Liver (tissue), 9 donors: Measurements from ENCODE around the gene ARSK. TPM values are rescaled to one million over a fixed set of nuclear protein-coding genes. Genes with fewer than 3 reads are reported as not detected.

Experiments
- DNase-seq: peaks from one replicate; pipeline ENCODE4 v3.0.0-alpha.2; 2017; ENCODE audit warnings: low spot score
- H3K27ac ChIP-seq, 2 donors: one replicate each; pipeline ENCODE4 v1.7.0; 2013; ENCODE audit warnings: inconsistent platforms in 2 of 2, low read length in 2 of 2, control low read depth in 1 of 2, low read depth in 1 of 2, mild to moderate bottlenecking in 1 of 2
- H3K27me3 ChIP-seq, 4 donors: one replicate each; pipeline versions ENCODE4 v1.6.1 to v1.7.0; 2013; ENCODE audit warnings: low read length in 3 of 4, inconsistent platforms in 1 of 4, mild to moderate bottlenecking in 1 of 4, moderate library complexity in 1 of 4; ENCODE audit not compliant: control insufficient read depth in 4 of 4, insufficient read depth in 4 of 4
- H3K36me3 ChIP-seq, 4 donors: one replicate each; pipeline versions ENCODE4 v1.6.1 to v1.7.0; 2013; ENCODE audit warnings: low read length in 3 of 4, mild to moderate bottlenecking in 3 of 4, low read depth in 1 of 4, moderate library complexity in 1 of 4; ENCODE audit not compliant: control insufficient read depth in 4 of 4, insufficient read depth in 3 of 4
- H3K4me1 ChIP-seq, 4 donors: one replicate each; pipeline versions ENCODE4 v1.6.1 to v1.7.0; 2013; ENCODE audit warnings: low read length in 3 of 4, mild to moderate bottlenecking in 3 of 4, moderate library complexity in 1 of 4; ENCODE audit not compliant: control insufficient read depth in 4 of 4, insufficient read depth in 4 of 4
- H3K4me3 ChIP-seq, 3 donors: one replicate each; pipeline versions ENCODE4 v1.6.1 to v1.7.0; 2013; ENCODE audit warnings: low read length in 3 of 3, control low read depth in 1 of 3, low read depth in 1 of 3, mild to moderate bottlenecking in 1 of 3
- H3K9ac ChIP-seq, 2 donors: one replicate each; pipeline ENCODE4 v1.7.0; 2013; ENCODE audit warnings: low read length in 2 of 2, mild to moderate bottlenecking in 2 of 2, moderate library complexity in 2 of 2, control low read depth in 1 of 2, low read depth in 1 of 2
- H3K9me3 ChIP-seq, 4 donors: one replicate each; pipeline versions ENCODE4 v1.6.1 to v1.7.0; 2013; ENCODE audit warnings: low read length in 3 of 4; ENCODE audit not compliant: control insufficient read depth in 4 of 4
- EGR1 ChIP-seq, 2 donors: IDR thresholded peaks; 2 replicates each; pipeline ENCODE4 v1.6.1; 2016 to 2018; ENCODE audit warnings: antibody characterized with exemption in 2 of 2, low read depth in 2 of 2
- FOXA1 ChIP-seq: IDR thresholded peaks from 2 replicates; pipeline ENCODE4 v1.6.1; 2016; ENCODE audit warnings: antibody characterized with exemption
- FOXA2 ChIP-seq: IDR thresholded peaks from 2 replicates; pipeline ENCODE4 v1.6.1; 2016; ENCODE audit warnings: antibody characterized with exemption
- GABPA ChIP-seq, 2 donors: IDR thresholded peaks in 1 of 2; conservative IDR thresholded peaks in 1 of 2; 2 replicates each; pipeline ENCODE4 v1.6.1; 2016; ENCODE audit warnings: antibody characterized with exemption in 2 of 2, mild to moderate bottlenecking in 1 of 2, moderate library complexity in 1 of 2
- HNF4A ChIP-seq, 2 donors: conservative IDR thresholded peaks; 2 replicates each; pipeline ENCODE4 v1.6.1; 2016; ENCODE audit warnings: antibody characterized with exemption in 2 of 2, mild to moderate bottlenecking in 2 of 2
- JUND ChIP-seq, 2 donors: IDR thresholded peaks; 2 replicates each; pipeline ENCODE4 v1.6.1; 2016; ENCODE audit warnings: antibody characterized with exemption in 2 of 2
- NR2F2 ChIP-seq: IDR thresholded peaks from 2 replicates; pipeline ENCODE4 v1.6.1; 2016; ENCODE audit warnings: antibody characterized with exemption
- RXRA ChIP-seq, 2 donors: IDR thresholded peaks; 2 replicates each; pipeline ENCODE4 v1.6.1; 2017 to 2018; ENCODE audit warnings: antibody characterized with exemption in 2 of 2, mild to moderate bottlenecking in 1 of 2
- WGBS: extraction: QIAGEN DNeasy Blood & Tissue Kit; methylation state at CpG from one replicate; pipeline ENCODE4 v1.1.7; 2013; 5-methylcytosine and 5-hydroxymethylcytosine counted together
- polyA plus RNA-seq, 2 donors: library from polyadenylated mRNA; stranded (reverse) in 1 of 2; unstranded in 1 of 2; fragments of 200-250 nt in 1 of 2; fragments of >200 nt in 1 of 2; fragmentation: Nextera tagmentation in 1 of 2; extraction: Ambion mirVana in 1 of 2; gene quantifications; one replicate each; pipeline versions ENCODE4 v1.2.1 to v1.2.3, GENCODE V29; 2013 to 2015
- total RNA-seq, 2 donors: library from RNA; depleted of rRNA; stranded (reverse); fragments of >200 nt; gene quantifications; one replicate each; pipeline ENCODE4 v1.2.3, GENCODE V29; 2014
- TF ChIP-seq, protein P1 (sequence below): fragments of 150-350 bp; IDR thresholded peaks from 2 replicates; pipeline ENCODE4 v1.5.1; 2017; ENCODE audit warnings: improper control_type of control experiment, low read depth, low read length; ENCODE audit not compliant: missing input control
- TF ChIP-seq, protein P2 (sequence below): IDR thresholded peaks from 2 replicates; pipeline ENCODE4 v1.6.1; 2016; ENCODE audit warnings: antibody characterized with exemption
- TF ChIP-seq, protein P3 (sequence below): IDR thresholded peaks from 2 replicates; pipeline ENCODE4 v1.6.1; 2016; ENCODE audit warnings: antibody characterized with exemption
- TF ChIP-seq, protein P4 (sequence below): IDR thresholded peaks from 2 replicates; pipeline ENCODE4 v1.6.1; 2016; ENCODE audit warnings: antibody characterized with exemption, mild to moderate bottlenecking
- TF ChIP-seq, protein P5 (sequence below): IDR thresholded peaks from 2 replicates; pipeline ENCODE4 v1.6.1; 2016; ENCODE audit warnings: antibody characterized with exemption
- donor health status: healthy.
- donor health status: healthy.
- donor health status: healthy.
- donor health status: healthy.
- donor health status: healthy.

ARSK gene
- total and polyA plus RNA-seq, 4 donors = 2.4 to 6.8 (median 3.3) TPM

DNA sequence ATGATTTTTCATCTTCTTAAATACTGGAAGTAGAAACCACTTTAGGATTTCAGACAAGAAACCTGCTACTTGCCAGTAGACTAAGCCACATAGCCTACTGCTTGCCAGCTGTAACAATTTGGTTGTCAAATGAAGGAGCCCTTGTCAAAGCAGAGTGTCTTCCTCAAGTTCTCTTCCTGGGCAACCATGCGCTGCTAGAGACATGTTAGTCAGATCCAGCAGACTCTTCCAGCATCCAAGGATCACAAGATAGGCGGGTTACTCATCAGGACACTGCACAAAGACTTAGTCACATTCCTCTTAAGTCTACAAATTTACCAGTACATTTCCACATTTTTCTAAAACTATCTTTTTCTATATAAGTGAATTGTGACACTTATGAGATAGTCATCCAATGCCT is 24.5 kb upstream of the ARSK start:
- no peak overlapping the region for H3K4me3 ChIP-seq
- over 99% methylated on average over 2 of the region's 2 CpGs for WGBS
- no peaks in the 10 kb centered on the region for H3K9me3 ChIP-seq
- H3K9ac ChIP-seq = no peak overlapping the region
- no peak for DNase-seq
- H3K4me1 ChIP-seq = no peaks in the 10 kb centered on the region
- TF ChIP-seq EGR1 (IDR thresholded peaks at IDR 0.05; ENCODE audit: low read depth in 2 of 2) (no peak), RXRA (IDR thresholded peaks at IDR 0.05) (no peak), HNF4A (conservative IDR thresholded peaks at IDR 0.05) (no peak), FOXA1 (no peak), FOXA2 (no peak), NR2F2 (no peak)
- TF ChIP-seq, protein P1, sequence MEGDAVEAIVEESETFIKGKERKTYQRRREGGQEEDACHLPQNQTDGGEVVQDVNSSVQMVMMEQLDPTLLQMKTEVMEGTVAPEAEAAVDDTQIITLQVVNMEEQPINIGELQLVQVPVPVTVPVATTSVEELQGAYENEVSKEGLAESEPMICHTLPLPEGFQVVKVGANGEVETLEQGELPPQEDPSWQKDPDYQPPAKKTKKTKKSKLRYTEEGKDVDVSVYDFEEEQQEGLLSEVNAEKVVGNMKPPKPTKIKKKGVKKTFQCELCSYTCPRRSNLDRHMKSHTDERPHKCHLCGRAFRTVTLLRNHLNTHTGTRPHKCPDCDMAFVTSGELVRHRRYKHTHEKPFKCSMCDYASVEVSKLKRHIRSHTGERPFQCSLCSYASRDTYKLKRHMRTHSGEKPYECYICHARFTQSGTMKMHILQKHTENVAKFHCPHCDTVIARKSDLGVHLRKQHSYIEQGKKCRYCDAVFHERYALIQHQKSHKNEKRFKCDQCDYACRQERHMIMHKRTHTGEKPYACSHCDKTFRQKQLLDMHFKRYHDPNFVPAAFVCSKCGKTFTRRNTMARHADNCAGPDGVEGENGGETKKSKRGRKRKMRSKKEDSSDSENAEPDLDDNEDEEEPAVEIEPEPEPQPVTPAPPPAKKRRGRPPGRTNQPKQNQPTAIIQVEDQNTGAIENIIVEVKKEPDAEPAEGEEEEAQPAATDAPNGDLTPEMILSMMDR = no peak
- TF ChIP-seq, protein P2, sequence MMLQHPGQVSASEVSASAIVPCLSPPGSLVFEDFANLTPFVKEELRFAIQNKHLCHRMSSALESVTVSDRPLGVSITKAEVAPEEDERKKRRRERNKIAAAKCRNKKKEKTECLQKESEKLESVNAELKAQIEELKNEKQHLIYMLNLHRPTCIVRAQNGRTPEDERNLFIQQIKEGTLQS = no peak
- TF ChIP-seq, protein P3, sequence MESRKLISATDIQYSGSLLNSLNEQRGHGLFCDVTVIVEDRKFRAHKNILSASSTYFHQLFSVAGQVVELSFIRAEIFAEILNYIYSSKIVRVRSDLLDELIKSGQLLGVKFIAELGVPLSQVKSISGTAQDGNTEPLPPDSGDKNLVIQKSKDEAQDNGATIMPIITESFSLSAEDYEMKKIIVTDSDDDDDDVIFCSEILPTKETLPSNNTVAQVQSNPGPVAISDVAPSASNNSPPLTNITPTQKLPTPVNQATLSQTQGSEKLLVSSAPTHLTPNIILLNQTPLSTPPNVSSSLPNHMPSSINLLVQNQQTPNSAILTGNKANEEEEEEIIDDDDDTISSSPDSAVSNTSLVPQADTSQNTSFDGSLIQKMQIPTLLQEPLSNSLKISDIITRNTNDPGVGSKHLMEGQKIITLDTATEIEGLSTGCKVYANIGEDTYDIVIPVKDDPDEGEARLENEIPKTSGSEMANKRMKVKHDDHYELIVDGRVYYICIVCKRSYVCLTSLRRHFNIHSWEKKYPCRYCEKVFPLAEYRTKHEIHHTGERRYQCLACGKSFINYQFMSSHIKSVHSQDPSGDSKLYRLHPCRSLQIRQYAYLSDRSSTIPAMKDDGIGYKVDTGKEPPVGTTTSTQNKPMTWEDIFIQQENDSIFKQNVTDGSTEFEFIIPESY = no peak
- H3K27ac ChIP-seq = no peak overlapping the region
- no peaks in the 10 kb centered on the region for H3K27me3 ChIP-seq
- peaks cover 2 to 41% (median 30%) of the 10 kb centered on the region in 4 donors for H3K36me3 ChIP-seq

DNA sequence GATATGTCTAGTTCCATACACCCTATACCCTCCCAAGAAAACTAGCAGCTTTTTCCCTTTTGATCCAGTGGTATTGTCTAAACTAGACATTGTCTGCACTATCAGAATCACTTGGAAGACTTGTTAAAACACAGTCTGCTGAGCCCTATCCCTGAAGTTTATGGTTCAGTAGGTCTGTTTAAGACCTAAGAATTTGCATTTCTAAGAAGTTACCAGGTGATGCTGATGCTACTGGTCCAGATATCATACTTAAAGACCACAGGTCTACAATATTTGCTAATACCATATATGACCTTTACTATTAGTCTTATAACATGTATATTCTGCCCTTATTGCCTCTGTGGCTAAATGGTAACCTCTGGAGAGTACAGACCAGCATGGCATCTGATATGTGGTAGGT is 23.4 kb upstream of the ARSK start:
- Histone ChIP-seq H3K4me3 (no peak overlapping the region), H3K36me3 (peaks cover 4 to 42% (median 28%) of the 10 kb centered on the region in 4 donors), H3K9me3 (no peaks in the 10 kb centered on the region), H3K4me1 (no peaks in the 10 kb centered on the region), H3K27me3 (no peaks in the 10 kb centered on the region), H3K27ac (no peak overlapping the region), H3K9ac (no peak overlapping the region)
- TF ChIP-seq, protein P4, sequence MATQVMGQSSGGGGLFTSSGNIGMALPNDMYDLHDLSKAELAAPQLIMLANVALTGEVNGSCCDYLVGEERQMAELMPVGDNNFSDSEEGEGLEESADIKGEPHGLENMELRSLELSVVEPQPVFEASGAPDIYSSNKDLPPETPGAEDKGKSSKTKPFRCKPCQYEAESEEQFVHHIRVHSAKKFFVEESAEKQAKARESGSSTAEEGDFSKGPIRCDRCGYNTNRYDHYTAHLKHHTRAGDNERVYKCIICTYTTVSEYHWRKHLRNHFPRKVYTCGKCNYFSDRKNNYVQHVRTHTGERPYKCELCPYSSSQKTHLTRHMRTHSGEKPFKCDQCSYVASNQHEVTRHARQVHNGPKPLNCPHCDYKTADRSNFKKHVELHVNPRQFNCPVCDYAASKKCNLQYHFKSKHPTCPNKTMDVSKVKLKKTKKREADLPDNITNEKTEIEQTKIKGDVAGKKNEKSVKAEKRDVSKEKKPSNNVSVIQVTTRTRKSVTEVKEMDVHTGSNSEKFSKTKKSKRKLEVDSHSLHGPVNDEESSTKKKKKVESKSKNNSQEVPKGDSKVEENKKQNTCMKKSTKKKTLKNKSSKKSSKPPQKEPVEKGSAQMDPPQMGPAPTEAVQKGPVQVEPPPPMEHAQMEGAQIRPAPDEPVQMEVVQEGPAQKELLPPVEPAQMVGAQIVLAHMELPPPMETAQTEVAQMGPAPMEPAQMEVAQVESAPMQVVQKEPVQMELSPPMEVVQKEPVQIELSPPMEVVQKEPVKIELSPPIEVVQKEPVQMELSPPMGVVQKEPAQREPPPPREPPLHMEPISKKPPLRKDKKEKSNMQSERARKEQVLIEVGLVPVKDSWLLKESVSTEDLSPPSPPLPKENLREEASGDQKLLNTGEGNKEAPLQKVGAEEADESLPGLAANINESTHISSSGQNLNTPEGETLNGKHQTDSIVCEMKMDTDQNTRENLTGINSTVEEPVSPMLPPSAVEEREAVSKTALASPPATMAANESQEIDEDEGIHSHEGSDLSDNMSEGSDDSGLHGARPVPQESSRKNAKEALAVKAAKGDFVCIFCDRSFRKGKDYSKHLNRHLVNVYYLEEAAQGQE = no peak
- TF ChIP-seq JUND (IDR thresholded peaks at IDR 0.05) = no peak
- TF ChIP-seq, protein P5, sequence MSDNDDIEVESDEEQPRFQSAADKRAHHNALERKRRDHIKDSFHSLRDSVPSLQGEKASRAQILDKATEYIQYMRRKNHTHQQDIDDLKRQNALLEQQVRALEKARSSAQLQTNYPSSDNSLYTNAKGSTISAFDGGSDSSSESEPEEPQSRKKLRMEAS = no peak
- TF ChIP-seq EGR1 (IDR thresholded peaks at IDR 0.05; ENCODE audit: low read depth in 2 of 2) = no peak
- TF ChIP-seq GABPA (IDR thresholded peaks at IDR 0.05 in 1 of 2, conservative IDR thresholded peaks at IDR 0.05 in 1 of 2) = no peak
- TF ChIP-seq HNF4A (conservative IDR thresholded peaks at IDR 0.05) = no peak
- TF ChIP-seq, protein P3 = no peak
- TF ChIP-seq FOXA2 = no peak
- TF ChIP-seq, protein P2 = no peak
- DNase-seq = no peak
